Measurements from ENCODE around the gene SDCCAG8.

GRCh38 chr1:243213045-243213787 lies 42.6 kb upstream of the SDCCAG8 start:
- TF ChIP-seq CTCF (IDR thresholded peaks at IDR 0.05) (no peak), POLR2A (IDR thresholded peaks at IDR 0.05) (no peak)
